Right atrium auricular region (tissue), 2 donors: Measurements from ENCODE around the gene TSPOAP1. TPM values are rescaled to one million over a fixed set of nuclear protein-coding genes. Genes with fewer than 3 reads are reported as not detected.

ENCODE experiments used
- DNase-seq: peaks from one replicate; pipeline ENCODE4 v3.0.0-alpha.2; 2019; ENCODE audit warnings: low spot score
- H3K27ac ChIP-seq, 2 donors: fragments of 200-600 bp; sonication (generic); 1 replicate in 1 of 2; 2 replicates in 1 of 2; pipeline ENCODE4 v1.5.1; 2016 to 2019
- H3K27me3 ChIP-seq, 2 donors: fragments of 200-600 bp; sonication (generic); one replicate each; pipeline versions ENCODE4 v1.5.1 to v1.6.0; 2017 to 2019
- H3K36me3 ChIP-seq: fragments of 200-600 bp; sonication (generic); one replicate; pipeline ENCODE4 v1.5.1; 2016
- H3K4me1 ChIP-seq, 2 donors: fragments of 200-600 bp; sonication (generic); one replicate each; pipeline versions ENCODE4 v1.5.1 to v1.6.0; 2017 to 2019
- H3K4me3 ChIP-seq, 2 donors: fragments of 200-600 bp; sonication (generic); 1 replicate in 1 of 2; 2 replicates in 1 of 2; pipeline ENCODE4 v1.5.1; 2017 to 2019; ENCODE audit warnings: mild to moderate bottlenecking in 1 of 2, moderate library complexity in 1 of 2
- H3K9me3 ChIP-seq, 2 donors: fragments of 200-600 bp; sonication (generic); one replicate each; pipeline ENCODE4 v1.5.1; 2019
- total RNA-seq, 2 donors: library from RNA; depleted of rRNA; stranded (reverse); fragments of >200 nt; gene quantifications; one replicate each; pipeline ENCODE4 v1.1.0, GENCODE V29; 2016
- TF ChIP-seq, protein P1 (sequence below), 2 donors: fragments of 200-600 bp; sonication (generic); IDR thresholded peaks; one replicate each; pipeline ENCODE4 v1.5.1; 2019; ENCODE audit warnings: antibody characterized with exemption in 2 of 2

The TSPOAP1 gene
- total RNA-seq, 2 donors from 2014 or later: 6.1 to 8.5 TPM

DNA sequence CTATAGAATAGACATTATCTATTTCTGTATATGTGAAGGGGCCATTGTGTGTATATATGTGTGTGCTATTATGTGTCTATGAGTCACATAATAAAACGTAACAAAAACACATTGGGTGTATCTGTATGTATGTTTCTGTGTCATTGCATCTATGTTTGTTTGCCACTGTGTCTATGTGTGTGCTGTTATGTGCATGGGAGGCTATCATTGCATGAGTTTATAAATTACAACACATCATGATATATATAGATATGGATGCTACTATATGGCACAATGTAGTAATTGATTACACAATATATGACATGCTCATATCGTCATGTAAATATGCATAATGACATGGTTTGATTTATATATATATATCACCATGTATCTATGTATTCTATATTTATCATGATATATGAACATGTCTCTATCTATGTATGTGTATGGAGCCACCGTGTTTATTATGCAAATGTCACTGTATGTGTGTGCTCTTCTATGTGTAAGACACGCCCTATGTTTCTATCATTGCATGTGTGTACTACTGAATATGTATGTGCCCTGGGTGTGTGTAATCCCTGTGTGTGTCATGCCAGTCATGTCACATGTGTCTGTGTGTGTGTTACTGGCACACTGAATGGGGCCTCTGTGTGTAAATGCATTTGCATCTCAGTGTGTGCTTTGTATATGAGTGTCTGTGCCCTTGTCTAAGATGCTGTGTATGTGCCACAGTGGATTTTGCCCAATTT is 1.4 kb upstream of the TSPOAP1 start:
- H3K36me3 ChIP-seq: no peaks in the 10 kb centered on the region
- H3K4me1 ChIP-seq: peaks cover 0 to 5% of the 10 kb centered on the region in 2 donors
- TF ChIP-seq, protein P1, sequence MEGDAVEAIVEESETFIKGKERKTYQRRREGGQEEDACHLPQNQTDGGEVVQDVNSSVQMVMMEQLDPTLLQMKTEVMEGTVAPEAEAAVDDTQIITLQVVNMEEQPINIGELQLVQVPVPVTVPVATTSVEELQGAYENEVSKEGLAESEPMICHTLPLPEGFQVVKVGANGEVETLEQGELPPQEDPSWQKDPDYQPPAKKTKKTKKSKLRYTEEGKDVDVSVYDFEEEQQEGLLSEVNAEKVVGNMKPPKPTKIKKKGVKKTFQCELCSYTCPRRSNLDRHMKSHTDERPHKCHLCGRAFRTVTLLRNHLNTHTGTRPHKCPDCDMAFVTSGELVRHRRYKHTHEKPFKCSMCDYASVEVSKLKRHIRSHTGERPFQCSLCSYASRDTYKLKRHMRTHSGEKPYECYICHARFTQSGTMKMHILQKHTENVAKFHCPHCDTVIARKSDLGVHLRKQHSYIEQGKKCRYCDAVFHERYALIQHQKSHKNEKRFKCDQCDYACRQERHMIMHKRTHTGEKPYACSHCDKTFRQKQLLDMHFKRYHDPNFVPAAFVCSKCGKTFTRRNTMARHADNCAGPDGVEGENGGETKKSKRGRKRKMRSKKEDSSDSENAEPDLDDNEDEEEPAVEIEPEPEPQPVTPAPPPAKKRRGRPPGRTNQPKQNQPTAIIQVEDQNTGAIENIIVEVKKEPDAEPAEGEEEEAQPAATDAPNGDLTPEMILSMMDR (IDR thresholded peaks at IDR 0.05): no peak
- no peak for DNase-seq
- H3K27ac ChIP-seq: no peak overlapping the region
- H3K27me3 ChIP-seq: peaks cover 0 to 3% of the 10 kb centered on the region in 2 donors
- H3K9me3 ChIP-seq: no peaks in the 10 kb centered on the region
- peak overlapping the region in 1 of 2 donors; percentile 44 for H3K4me3 ChIP-seq

DNA sequence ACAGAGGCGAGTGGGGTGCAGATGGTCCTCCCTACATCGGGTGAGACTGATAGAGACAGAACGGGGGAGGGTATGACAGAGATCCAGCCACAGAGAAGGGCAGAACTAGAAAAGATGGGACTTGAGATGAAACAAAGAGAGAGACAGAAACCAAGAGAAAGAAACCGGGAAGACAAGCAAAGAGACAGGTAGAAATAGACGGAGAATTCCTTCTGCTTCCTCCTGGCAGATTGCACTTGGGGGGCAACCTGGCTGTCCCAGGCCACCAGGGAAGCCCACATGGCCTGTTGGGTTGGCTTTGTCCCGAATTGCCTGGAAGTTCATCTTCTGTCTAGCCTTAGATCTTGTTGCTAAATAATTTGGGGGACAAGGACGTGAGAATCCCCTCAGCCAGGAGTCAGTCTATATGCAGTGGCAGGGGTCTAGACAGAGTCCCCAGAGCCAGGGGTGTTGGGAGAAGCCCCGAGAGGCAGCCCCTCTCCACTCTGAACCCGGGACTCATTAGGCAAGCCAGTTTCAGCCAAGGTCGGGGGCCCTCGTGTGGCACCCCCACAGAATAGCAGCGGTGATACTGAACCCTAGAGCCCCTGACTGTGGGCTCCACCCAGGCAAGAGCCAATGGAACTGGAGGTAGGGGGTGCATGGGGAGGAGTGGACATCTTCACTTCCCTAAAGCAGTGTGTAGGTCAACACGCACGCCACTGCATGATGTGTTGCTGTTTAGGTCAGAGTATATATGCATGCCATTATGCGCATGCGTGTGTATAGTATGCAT is 627 bp upstream of the TSPOAP1 start:
- TF ChIP-seq, protein P1 (IDR thresholded peaks at IDR 0.05): peak in 1 of 2 donors; percentile 23
- Histone ChIP-seq H3K9me3 (no peaks in the 10 kb centered on the region), H3K4me1 (peaks cover 0 to 10% of the 10 kb centered on the region in 2 donors), H3K27ac (no peak overlapping the region), H3K27me3 (peaks cover 0 to 3% of the 10 kb centered on the region in 2 donors), H3K4me3 (no peak overlapping the region), H3K36me3 (no peaks in the 10 kb centered on the region)
- no peak for DNase-seq

DNA sequence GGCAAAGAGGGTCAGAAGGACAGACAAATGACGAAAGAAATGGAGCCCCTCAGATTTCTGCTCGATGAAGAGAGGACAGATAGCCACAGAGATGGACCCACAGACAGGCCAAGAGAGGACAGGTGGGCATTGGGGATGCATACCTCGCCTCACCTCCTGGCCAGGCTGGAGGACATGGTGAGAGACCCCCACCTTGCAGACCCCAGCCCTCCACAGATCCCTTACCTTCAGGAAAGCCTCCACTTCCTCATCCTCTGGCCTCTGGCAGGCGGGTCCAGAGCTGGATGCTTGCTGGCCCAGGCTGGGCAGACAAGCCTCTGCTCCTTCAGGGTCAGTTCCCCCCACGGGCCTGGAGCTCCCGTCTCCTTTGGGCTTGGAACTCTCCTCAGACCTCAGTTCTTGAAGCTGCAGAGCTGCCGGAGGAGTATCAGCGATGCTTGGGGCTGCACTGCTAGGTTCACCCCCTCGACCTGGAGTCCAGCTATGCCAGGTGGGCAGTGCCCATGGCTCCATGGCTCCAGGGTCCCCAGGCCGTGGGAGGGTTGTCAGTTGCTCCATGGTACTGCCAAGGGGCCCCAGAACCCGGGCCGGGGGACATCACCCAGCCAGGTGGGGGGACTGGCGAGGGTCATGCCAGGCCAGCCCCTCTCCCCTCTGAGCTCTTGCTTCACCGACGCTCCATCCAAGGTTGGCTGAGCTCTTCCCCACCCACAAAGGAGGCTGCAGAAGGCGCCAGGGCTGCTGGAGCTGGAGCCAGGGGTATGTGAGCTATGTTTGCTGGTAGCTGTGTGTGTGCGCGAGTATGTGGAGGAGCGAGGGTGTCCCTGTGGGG is 1.0 kb downstream of the TSPOAP1 start:
- no peak overlapping the region for H3K4me3 ChIP-seq
- peaks cover 0 to 3% of the 10 kb centered on the region in 2 donors for H3K27me3 ChIP-seq
- no peak for DNase-seq
- peaks cover 0 to 10% of the 10 kb centered on the region in 2 donors for H3K4me1 ChIP-seq
- no peaks in the 10 kb centered on the region for H3K9me3 ChIP-seq
- H3K27ac ChIP-seq: no peak overlapping the region
- no peaks in the 10 kb centered on the region for H3K36me3 ChIP-seq
- TF ChIP-seq, protein P1 (IDR thresholded peaks at IDR 0.05): no peak

DNA sequence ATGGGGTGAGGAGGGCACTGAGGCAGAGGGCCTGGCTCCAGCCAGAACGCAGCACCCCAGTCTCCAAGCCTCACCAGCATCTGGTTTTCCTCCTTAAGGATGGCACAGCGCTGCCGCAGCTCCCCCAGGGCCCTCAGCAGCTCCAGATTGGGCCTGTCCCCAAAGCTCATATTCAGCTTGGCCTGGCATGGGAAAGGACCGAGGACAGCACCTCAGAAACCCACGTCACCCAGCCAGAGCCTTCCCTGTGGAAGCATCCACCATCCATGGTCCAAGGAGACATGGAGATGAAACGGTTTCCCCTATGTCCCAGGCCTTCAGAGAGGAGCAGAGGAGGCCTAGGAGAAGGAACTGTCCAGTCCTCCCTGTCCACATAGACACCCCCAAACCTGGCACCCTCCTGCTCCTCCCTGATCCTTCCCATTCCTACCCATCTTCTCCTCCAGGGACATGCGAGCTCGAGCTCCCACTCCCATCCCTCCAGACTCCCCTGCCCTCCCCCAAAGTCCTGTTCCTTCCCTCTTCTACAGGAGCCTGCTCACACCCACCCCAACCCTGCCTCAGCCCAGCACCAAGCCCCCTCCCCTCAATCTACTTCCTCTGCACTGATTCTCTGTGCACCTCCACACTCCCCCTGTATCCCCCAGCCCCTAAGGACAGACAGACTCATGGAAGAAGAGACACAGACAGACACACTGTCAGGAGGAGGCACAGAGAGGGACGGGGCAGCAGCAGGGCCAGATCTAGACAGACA is 1.8 kb downstream of the TSPOAP1 start:
- no peak overlapping the region for H3K27ac ChIP-seq
- no peak overlapping the region for H3K4me3 ChIP-seq
- no peaks in the 10 kb centered on the region for H3K36me3 ChIP-seq
- H3K27me3 ChIP-seq: peaks cover 0 to 3% of the 10 kb centered on the region in 2 donors
- H3K9me3 ChIP-seq: no peaks in the 10 kb centered on the region
- DNase-seq: no peak
- TF ChIP-seq, protein P1 (IDR thresholded peaks at IDR 0.05): no peak
- H3K4me1 ChIP-seq: peaks cover 0 to 10% of the 10 kb centered on the region in 2 donors

DNA sequence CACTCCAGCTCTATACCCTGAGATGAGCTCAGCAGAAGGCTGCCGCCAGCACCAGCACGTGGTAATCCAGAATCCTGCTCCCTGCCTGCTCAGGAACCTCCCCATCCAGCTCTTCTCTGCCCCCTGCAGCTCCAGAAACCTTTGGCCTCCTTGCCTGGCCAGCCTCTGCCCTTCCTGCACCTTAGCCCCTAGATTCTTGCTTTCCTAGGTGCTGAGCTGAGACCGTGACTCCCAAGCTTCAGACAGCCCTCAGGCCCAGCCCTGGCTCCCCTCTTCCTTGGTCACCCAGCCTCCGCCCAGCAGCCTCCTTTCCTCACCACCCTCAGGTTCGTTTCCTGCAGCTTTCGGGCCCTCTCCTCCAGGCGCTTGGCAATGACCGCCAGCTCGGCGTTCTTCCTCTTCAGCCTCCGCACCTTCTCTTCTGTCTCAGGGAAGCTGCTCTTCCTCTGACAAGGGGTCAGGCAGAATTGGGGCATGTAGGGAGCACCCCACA is 2.6 kb downstream of the TSPOAP1 start:
- peaks cover 0 to 10% of the 10 kb centered on the region in 2 donors for H3K4me1 ChIP-seq
- TF ChIP-seq, protein P1 (IDR thresholded peaks at IDR 0.05): no peak
- H3K27me3 ChIP-seq: peaks cover 0 to 3% of the 10 kb centered on the region in 2 donors
- DNase-seq: no peak
- H3K9me3 ChIP-seq: no peaks in the 10 kb centered on the region
- H3K4me3 ChIP-seq: no peak overlapping the region
- H3K36me3 ChIP-seq: no peaks in the 10 kb centered on the region
- H3K27ac ChIP-seq: no peak overlapping the region
